Activated T-helper 1 cell treated with Interleukin-2 at 50 U/mL for 16 hours (primary cell): ENCODE results near the gene TMC6.
"Not testable (repeated sequence)": the region's sequence is repeated elsewhere in the genome, so short reads cannot be mapped to it uniquely, and the experiment has no call there.

Experiments used
- DNase-seq: peaks from one replicate; pipeline ENCODE4 v3.0.0-alpha.2; 2020; ENCODE audit warnings: low read depth

Gene TMC6

DNA sequence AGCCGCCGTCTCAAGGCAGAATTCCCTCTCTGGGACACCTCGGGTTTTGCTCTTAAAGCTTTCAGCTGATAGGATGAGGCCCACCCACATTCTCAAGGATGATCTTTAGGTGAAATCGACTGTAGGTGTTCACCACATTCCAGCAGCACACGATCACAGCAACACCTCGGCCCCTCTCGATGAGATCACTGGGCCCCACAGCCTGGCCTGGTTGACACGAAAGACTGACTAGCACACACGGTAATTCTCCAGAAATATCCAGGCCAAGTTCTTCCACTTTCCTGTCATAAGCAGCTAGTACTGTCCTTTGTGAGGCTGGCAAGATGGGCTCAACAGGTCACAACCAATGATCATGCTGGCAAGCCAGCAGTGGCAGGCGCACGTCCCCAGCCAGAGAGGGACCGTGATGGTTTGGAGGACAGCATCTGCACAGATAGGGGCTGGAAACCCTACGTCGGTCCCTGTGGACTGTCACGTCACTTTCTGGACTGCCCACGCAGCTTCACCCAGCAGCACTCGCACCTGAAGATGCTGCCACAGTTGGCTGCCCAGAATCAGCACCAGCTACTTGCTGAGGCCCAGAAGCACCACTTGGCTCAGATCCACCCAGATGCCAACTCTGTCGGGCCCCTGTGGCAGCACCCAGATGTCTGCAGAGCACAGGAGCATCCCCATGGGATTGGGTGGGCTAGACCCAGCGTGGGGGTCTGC lies 17.4 kb downstream of the TMC6 start:
- DNase-seq: no peak

DNA sequence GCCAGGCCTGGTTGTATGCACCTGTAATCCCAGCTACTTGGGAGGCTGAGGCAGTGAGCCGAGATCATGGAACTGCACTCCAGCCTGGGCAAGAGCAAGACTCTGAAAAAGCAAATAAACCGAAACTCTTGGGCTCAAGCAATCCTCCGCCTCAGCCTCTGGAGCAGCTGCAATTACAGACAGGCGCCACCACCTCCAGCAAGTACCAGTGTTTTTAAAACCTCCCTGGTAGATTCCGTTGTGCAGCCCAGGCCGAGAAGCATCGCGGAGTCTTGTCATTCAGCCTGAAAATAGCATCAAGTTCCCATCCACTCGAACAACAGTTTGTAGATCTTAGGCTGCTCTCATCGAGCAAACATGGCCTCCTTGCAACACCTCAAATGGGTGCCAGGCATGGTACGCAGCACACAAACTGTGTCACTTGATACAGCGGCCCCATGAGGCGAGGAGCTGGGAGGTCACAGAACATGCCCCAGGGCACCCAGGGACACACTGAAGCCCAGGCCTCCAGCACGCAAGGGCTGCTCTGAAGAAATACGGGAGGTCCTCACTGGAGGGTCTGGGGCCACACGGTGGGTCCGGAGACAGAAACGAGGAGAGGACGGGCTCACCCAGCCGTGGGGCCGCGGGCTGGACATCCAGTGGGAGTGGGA lies 18.1 kb downstream of the TMC6 start:
- no peak for DNase-seq

DNA sequence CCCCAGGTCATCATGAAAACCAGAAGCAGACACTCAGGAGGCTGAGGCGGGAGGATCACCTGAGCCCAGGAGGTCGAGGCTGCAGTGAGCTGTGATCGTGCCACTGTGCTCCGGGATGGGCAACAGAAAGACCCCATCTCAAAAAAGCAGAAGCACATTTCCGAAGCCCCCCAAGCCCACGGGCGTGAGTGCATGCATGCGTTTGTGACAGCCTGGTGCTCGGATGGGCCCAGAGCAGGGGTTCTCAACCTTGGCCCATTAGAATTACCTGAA lies 19.1 kb downstream of the TMC6 start:
- DNase-seq: no peak

DNA sequence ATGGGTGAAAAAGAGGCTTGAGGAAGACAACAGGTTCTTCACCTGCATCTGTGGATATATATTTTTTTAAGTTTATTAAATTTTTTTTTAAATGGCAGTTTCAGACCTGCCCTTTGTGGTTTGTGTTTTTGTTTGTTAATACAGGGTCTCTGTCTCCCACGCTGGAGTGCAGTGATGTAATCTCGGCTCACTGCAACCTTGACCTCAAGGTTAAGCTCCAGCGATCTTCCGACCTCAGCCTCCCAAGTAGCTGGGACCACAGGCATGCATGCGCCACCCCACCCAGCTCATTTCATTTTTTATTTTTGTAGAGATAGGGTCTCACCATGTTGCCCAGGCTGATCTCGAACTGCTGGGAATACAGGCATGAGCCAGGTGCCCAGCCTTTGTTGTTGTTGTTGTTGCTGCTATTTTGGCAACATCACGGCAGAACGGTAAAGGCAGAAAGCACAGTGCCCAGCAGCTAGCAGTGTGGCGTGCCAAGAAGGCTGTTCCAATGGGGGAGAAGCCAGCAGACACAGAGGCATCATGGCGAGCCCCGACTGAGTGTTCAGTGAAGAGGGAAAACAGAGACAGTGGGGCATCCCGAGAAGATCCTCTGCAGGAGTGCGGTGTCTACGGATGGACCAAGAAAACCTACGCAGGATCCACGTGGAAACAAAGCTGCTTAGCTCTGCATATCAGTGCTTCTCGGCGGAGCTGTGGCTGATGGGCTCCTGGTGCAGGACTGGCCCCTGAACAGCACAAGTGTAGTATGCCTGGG lies 19.6 kb downstream of the TMC6 start:
- DNase-seq: no peak

DNA sequence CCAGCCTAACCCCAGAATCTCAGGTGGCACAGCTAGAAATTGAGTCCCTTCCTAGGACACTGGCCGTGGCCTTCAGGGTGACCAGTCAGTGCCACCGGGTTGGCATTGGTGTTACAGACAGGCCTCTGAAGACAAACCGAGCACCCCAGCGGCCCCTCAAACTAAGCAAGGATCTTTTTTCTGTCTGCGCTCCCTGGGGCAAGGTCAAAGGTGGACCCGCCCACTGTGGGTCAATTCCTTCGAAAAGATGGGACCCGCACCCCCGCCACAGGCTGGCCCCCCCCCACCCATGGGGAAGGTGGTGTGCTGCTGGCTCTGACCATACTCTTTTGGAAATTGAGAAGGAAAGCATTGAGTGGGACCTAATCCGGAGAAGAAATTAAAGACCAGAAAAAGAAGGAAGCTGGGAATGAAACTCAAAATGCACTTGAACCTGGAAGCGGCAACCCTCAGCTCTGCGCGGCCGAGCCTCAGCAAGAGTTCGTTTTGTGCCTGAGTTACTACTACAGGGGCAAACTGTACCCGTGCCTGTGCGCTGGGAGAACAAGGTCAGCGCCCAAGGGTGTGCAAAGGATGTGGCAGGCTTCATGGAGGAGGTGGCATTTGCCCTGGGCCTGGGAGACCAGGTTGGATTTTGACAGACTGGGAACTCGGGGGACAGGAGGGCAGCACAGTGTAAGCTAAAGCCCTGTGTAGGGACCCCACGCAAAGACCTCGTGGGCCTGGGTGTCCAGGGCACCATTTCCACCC lies 20.4 kb downstream of the TMC6 start:
- no peak for DNase-seq

DNA sequence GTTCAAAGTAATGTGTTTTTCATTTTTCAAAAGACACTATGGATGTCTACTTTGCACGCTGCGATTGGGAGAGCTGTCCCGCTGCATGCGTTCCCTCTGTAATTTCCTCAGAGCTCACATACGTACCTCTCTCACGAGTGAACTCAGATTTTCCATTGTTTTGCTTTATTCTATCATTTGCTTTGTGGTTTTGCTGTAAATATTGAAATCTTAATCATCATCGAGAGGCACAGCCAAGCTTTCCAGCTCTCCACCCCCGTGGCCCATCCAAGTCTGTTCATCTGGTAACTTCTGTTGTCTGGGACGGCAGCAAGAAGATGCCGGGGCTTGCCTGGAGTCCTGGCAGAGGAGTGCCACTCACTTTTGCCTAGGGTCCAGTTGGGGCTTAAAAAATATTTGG lies 21.1 kb downstream of the TMC6 start:
- no peak for DNase-seq

DNA sequence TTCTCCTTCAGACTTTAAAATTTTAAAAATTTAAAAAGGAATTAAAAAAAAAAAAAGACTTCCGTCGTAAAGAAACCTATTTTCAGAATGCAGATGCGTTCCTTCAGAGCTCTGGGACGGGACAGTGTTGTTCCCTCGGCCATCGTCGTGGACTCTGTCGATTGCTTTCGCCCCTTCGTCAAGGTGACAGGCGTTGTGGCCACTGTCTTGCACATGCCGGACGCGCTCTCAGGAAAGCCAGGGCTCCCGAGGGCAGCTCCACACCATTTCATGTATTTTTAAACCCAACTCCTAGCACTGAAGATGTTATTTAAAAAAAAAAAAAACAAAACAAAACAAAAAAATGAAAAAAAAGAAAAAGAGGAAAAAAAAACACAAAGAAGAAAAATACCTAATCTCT lies 22.3 kb downstream of the TMC6 start:
- no peak for DNase-seq

DNA sequence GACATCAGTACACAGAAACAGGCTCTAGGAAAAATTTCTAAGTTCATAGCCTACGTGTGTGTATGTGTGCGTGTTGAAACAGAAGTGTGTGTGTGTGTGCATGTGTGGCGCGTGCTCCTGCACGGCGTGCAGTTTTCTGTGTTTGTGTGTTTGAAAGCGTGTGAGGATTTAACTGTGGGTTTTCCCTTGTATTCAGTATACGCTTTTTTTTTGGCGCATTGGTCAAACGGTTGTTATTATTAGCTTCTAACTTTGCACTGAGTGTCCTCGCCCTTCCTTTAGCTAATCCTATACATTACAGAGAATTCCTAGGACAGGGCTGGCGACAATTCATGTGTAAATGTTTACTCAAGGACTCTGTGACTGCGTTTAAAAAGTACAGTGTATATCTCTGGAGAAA lies 23.0 kb downstream of the TMC6 start:
- DNase-seq: no peak

DNA sequence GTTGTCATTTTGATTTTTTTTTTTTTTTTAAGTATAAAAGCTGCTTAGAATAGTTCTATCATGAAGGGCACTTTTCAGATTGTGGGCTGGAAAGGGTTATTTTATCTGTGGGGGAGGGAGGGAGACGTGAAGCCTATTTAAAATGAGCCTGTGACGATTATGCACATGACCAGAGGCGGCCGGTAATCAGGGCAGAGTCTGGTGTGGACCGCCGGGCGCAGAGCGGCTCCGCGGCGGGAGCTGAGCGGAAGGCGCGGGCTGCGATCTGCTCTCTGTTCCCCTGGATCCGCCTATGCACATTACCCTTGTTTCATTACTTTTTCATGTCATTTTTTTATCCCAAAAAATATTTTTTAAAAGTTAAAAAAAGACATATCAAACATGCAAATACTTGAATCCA lies 23.5 kb downstream of the TMC6 start:
- DNase-seq: no peak

DNA sequence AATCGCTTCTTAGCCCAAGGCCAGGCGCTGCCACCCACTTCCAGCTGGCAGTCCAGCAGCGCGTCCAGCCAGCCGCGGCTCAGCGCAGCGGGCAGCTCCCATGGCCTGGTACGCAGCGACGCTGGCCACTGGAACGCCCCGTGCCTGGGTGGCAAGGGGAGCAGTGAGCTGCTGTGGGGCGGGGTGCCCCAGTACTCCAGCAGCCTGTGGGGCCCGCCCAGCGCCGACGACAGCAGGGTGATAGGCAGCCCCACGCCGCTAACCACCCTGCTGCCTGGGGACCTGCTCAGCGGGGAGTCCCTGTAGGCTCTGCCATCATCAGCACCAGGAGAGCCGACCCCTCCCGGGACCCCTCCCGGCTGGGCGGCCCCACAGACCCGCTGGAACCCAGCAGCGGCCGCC lies 24.0 kb downstream of the TMC6 start:
- DNase-seq: no peak

DNA sequence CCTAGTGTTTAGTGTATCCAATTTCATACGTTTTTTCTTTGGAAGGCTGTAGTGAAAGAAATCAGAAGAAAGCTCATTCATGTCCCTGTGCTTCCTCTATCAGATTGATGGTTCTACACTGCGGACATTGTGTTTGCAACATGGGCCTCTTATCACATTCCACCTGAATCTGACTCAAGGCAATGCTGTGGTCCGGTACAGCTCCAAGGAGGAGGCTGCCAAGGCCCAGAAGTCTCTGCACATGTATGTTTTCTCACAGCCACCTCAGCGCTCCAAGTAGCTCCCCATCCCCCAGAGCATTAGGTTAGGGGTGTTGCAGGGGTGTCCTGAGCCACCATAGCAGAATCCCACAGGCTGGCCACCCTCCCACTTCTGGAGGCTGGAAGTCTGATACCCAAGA lies 25.2 kb downstream of the TMC6 start:
- no peak for DNase-seq

DNA sequence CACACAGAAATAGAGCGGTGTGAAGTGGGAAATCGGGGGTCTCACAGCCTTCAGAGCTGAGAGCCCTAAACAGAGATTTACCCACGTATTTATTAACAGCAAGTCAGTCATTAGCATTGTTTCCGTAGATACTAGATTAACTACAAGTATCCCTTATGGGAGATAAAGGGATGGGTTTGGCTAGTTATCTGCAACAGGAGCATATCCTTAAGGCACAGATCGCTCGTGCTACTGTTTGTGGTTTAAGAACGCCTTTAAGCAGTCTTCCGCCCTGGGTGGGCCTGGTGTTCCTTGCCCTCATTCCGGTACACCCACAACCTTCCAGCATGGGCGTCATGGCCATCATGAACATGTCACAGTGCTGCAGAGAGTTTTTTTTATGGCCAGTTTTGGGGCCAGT lies 27.0 kb downstream of the TMC6 start:
- DNase-seq: no peak

DNA sequence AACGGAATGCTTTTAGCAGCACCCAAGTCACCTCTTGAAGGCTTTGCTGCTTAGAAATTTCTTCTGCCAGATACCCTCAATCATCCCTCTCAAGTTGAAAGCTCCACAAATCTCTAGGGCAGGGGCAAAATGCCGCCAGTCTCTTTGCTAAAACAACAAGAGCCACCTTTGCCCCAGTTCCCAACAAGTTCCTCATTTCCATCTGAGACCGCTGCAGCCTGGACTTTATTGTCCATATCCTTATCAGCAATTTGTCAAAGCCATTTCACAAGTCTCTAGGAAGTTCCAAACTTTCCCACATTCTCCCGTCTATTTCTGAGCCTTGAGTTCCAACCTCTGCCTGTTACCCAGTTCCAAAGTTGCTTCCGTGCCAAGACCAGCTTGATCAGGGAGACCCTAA lies 27.4 kb downstream of the TMC6 start:
- DNase-seq: no peak

DNA sequence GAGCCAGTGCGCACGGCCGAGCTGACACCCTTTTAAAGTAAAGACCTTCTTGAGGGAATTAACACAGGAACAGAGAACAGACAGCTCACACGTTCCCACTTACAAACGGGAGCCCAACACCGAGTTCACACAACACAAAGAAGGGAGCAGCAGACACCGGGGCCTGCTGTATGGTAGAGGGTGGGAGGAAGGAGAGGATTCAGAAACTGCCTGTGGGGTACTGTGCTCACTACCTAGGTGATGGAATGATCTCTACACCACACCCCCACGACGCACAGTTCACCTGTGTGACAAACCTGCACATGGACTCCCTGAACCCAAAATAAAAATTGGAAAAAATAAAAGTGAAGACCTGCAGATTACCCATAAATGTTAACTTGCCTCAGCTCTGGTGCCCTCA lies 32.5 kb downstream of the TMC6 start:
- no peak for DNase-seq

DNA sequence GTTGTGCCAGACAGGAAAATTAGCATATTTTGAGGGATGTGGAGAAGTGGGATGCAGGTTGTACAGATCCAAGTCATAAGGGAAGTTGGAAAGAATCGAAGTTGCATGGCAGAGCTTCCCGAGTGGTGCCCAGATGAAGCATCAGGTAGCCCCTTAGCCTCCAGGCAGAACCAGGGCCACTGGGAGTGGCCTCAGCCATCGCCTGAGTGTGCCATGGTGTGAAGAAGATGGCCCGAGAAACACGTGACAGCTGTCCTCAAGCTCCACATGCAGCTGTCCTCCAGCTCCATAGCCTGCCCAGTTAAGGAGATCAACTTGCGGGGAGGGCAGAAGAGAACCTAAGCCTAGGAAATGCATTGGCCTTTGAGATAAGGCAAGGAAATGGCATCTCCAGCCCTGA lies 33.5 kb downstream of the TMC6 start:
- no peak for DNase-seq

DNA sequence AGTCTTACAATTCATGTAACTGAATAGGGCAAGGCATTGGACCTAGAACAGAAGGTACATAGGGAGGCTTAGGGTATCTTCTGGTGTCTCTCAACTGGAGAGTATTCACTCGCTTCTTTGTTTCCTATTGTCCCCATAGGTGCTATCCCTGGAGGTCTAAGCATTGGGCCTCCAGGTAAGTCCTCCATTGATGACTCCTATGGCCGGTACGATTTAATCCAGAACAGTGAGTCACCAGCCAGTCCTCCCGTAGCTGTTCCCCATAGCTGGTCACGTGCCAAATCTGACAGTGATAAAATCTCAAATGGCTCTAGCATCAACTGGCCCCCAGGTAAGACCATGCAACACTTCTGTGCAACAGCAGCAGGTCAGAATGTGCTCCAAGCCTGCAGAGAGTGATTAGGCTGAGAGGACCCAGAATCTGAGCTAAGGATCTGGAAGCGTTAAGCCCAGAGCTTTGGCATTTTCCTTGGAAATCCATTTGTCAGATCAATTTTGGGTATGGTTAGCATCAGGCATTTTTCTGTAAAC lies 35.7 kb downstream of the TMC6 start:
- no peak for DNase-seq

DNA sequence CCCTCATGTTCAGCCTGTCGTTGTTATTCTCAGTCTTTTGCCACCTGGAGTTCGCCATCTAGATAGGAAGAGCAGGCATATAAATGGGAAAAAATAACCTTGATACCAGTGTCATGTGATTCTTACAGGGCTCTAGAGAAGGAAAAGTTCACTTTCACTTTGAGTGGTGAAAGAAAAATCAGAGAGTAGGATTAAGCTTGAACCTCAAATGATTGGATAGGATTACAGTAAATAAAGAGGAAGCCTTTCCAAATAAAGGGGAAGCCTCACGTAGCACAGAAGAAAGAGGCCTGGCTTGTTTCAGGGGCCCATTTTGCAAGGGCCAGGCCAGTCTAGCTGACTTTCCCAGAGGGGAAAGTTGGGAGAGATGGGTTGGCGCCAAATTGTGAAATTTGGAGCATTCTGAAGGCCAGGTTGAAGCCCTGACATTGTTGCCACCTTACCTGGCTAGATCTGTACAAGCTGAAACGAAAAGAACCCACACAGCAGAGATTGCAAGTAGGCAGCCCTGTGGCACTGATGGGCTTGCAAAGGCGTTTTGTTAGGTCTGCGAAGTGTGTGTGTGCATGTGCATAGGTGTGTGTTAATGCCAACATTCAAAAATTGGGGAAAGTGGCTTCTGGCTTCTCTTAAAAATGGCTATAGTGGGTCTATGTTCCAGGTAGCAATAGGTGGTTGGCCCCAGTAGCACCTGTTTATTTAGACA lies 38.8 kb downstream of the TMC6 start:
- no peak for DNase-seq

DNA sequence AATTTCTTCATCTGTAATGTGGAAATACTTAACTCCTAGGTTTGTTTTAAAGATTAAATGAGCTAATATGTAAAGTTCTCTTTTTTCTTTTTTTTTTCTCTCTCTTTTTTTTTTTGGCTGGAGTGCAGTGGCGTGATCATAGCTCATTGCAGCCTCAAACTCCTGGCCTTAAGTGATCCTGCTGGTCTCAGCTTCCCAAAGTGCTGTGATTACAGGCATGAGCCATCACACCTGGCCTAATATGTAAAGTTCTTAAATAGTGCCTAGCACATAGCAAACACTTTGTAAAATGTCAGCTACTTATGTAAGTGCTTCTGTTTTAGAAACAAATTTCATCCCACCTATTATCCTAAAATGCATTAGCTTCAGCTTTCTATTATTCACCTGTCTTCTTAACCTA lies 40.0 kb downstream of the TMC6 start:
- no peak for DNase-seq

DNA sequence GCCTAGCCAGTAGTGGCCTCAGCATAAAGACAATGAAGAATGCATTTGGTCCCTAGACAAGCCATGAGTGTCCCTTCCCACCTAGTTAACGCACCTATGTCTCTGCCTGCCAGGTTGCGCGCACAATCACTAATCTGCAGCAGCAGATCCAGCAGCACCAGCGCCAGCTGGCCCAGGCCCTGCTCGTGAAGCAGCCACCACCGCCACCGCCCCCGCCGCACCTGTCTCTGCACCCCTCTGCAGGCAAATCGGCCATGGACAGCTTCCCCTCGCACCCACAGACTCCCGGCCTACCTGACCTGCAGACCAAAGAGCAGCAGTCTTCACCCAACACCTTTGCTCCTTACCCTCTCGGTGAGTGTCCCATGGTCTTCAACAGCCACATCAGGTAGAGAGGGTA lies 41.8 kb downstream of the TMC6 start:
- DNase-seq: no peak

DNA sequence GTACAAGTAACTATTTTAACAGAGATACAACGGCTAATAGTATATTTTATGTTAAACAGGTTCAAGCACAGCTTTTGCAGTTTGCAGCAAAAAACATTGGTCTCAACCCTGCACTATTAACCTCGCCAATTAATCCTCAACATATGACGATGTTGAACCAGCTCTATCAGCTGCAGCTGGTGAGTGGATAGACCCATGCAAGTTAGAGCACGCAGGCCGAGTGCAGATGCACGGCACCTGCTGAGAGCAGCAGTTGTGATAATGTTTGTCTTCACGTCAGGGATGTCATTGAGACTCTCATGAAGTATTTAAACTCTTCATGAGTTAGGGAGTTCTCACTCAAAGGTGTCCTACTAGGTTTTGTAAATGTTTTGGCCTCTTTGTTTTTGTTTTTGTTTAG lies 45.6 kb downstream of the TMC6 start:
- no peak for DNase-seq

DNA sequence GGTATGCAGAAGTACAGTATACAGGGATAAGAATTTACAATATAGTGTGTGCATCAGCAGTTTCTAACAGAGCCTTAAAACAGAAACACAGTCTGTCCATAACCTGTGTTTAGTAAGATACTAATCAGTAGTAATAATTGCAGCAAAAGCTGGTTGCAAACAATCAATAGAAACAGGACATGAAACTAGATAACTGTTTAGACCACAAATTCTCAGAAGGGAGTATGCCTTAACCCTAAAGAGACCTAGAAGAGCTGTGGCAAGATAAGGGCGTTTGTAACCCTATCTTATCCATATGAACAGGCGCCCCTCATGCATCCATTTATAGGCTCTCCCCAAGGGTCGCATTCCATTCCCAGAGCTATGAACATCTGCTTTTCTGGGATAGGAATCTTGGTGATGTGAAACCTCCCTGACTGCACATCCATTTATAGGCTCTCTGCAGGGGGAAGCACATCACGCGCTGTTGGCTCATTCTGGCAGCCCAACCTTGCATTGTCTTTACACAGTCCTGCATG lies 46.1 kb downstream of the TMC6 start:
- DNase-seq: not testable (repeated sequence)

DNA sequence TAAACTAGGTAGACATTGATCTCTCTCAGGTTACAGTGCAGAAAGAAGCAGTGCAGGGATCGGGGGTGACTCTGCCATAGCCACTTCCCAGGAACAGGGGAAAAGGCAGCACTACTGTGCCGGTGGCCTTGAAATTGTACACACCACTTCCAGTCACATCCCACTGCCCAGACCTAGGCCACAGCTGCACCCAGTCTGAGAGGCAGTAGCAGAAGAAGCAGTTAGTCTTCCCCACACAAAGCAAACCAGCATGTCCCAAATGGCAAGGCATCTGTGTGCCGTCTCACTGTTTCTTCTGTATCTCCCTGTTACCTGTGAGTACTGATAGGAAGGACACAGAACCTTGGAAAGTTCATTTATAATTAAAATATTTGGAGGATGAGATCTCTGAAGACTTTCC lies 47.0 kb downstream of the TMC6 start:
- DNase-seq: no peak
